ENCODE results near the gene TARDBP. TPM values are rescaled to one million over a fixed set of nuclear protein-coding genes. Genes with fewer than 3 reads are reported as not detected.

The TARDBP gene
- total RNA-seq, 3 donors from 2014 or later (not counting 1 experiment from before 2014, with no cell fraction given), result 148 to 171 (median 161) TPM

DNA sequence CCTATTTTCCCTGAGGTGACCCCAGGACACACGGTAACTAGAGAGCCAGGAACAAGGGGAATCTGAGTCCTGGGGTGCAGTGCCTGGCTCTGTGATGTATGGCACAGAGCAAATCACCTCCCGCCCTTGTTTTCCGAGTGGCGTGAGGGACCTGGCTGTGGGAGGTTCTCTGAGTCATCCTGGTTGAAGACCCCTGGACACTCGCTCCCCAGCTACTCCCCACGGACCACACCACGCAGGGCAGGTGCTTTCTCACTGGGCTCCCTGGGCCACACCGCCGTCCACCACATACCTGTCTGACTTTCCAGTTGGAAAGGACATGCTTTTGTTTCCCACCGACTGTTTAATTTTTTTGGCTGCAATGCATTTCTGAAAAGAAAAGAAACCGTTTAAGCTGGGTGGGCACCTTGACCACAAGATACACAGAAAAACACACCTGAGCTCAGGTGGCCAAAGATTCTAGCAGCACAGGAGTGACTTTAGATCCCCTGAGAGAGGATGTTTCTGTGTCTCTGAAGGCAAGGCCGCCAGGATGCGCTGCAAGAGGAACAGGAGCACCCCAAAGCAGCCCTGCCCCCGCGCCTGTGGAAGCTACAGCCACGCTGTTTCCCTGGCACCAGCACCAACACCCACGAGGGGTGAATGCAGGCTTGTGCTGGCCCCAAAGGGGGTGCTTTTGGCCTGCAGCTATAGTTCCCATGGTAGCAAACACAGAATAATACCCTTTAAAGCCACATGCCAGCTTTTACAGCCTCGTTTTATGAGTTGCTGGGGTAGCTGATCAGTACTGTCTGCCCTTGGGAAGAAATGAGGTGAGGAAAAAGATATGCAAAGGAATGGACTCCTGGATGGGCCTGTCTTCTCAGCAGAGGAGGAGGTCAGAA lies 55.5 kb downstream of the TARDBP start:
- no peaks in the 10 kb centered on the region for H3K9me3 ChIP-seq (ENCODE audit: control insufficient read depth, insufficient read depth, low read length)
- peaks cover 10% of the 10 kb centered on the region for H3K4me1 ChIP-seq (ENCODE audit: control insufficient read depth, insufficient read depth, low read length)
- ATAC-seq, result no peak
- H3K9me3 Mint-ChIP-seq, result no peaks in the 10 kb centered on the region
- H3K4me1 Mint-ChIP-seq, result peaks cover 6 to 7% of the 10 kb centered on the region in 2 donors
- WGBS (ENCODE audit: insufficient coverage), result 94% methylated on average over 18 of the region's 18 CpGs
- no peaks in the 10 kb centered on the region for H3K27me3 ChIP-seq (ENCODE audit: control insufficient read depth, insufficient read depth, low read length)
- DNase-seq, result no peak
- intact Hi-C loops (cut with micrococcal nuclease), result no loop called here
- no peak overlapping the region for H3K4me3 Mint-ChIP-seq
- H3K4me3 ChIP-seq (ENCODE audit: low read length), result no peak overlapping the region
- TF ChIP-seq, protein P1, sequence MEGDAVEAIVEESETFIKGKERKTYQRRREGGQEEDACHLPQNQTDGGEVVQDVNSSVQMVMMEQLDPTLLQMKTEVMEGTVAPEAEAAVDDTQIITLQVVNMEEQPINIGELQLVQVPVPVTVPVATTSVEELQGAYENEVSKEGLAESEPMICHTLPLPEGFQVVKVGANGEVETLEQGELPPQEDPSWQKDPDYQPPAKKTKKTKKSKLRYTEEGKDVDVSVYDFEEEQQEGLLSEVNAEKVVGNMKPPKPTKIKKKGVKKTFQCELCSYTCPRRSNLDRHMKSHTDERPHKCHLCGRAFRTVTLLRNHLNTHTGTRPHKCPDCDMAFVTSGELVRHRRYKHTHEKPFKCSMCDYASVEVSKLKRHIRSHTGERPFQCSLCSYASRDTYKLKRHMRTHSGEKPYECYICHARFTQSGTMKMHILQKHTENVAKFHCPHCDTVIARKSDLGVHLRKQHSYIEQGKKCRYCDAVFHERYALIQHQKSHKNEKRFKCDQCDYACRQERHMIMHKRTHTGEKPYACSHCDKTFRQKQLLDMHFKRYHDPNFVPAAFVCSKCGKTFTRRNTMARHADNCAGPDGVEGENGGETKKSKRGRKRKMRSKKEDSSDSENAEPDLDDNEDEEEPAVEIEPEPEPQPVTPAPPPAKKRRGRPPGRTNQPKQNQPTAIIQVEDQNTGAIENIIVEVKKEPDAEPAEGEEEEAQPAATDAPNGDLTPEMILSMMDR (IDR thresholded peaks at IDR 0.05), result no peak
- H3K27ac ChIP-seq (ENCODE audit: low read length), result no peak overlapping the region
- H3K36me3 ChIP-seq (ENCODE audit: control insufficient read depth, insufficient read depth, low read length), result peaks cover 76% of the 10 kb centered on the region
- H3K27ac Mint-ChIP-seq, result no peak overlapping the region
- no peaks in the 10 kb centered on the region for H3K27me3 Mint-ChIP-seq (ENCODE audit: low read depth in 2 of 2)
- peaks cover 23% of the 10 kb centered on the region for H3K36me3 Mint-ChIP-seq

DNA sequence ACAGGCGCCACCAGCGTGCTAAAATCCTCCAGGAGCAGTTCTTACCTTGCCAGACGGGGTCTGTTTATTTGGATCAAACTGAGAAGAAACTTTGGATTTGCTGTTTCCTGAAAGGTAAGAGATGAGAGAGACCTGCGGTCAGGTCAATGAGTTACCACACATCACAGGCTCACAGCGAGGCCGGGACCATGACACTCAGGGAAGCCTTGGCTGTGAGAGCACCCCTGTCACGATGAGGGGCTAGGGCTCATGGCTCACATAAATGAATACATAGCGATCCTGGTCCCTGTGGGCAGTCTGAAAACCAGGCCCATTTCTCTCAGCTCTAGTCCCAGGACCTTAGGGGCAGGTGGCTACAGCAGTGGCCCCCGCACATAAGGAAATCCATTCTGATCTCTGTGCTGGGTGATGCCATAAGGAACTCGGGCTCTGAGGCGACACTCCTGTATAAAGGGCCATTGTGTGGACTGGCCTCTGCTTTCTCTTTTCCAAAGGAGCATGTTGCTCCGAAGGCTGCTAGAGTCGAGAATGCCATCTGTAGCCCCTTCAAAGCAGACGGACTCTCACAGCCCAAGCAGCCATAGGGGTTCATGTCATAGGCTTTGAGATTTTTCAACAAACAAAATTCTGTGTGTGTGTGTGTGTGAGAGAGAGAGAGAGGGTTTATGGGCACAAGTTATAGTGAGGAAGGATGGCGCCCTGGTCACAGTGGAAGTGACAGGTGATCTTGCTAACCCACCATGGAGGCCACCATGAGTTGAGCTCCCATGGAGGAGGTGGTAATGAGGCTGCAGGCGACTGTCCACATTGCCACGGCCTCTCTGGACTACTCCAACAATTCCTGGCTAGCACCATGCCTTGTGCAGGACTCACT lies 56.4 kb downstream of the TARDBP start:
- WGBS (ENCODE audit: insufficient coverage), result 95% methylated on average over 17 of the region's 17 CpGs
- Mint-ChIP-seq H3K27me3 (ENCODE audit: low read depth in 2 of 2) (no peaks in the 10 kb centered on the region), H3K4me1 (no peaks in the 10 kb centered on the region), H3K4me3 (no peak overlapping the region), H3K27ac (no peak overlapping the region), H3K9me3 (no peaks in the 10 kb centered on the region), H3K36me3 (peaks cover 23% of the 10 kb centered on the region)
- TF ChIP-seq, protein P1 (IDR thresholded peaks at IDR 0.05), result no peak
- Histone ChIP-seq H3K27me3 (ENCODE audit: control insufficient read depth, insufficient read depth, low read length) (no peaks in the 10 kb centered on the region), H3K9me3 (ENCODE audit: control insufficient read depth, insufficient read depth, low read length) (no peaks in the 10 kb centered on the region), H3K4me1 (ENCODE audit: control insufficient read depth, insufficient read depth, low read length) (peaks cover 1% of the 10 kb centered on the region), H3K36me3 (ENCODE audit: control insufficient read depth, insufficient read depth, low read length) (peaks cover 80% of the 10 kb centered on the region), H3K27ac (ENCODE audit: low read length) (no peak overlapping the region), H3K4me3 (ENCODE audit: low read length) (no peak overlapping the region)
- ATAC-seq, result no peak
- no peak for DNase-seq
- intact Hi-C loops (cut with micrococcal nuclease), result no loop called here

DNA sequence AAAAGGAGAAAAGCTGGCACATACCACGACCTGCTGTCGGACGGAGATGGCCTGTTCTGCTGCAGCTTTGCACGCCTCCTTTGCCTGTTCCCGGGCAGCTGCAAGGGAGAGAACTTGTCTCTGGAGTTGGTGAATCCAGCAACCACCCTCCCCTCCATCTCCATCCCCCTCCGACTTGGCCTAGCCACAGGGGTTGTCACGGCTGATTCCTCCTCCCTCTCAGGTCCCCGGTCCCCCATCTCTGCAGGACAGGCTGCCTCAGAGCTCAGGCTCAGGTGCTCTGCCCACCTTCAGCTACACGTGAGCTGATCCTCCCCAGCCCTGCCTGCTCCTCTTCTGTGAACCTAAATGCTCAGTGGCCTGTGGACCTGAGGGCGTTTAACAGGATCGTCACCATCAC lies 58.4 kb downstream of the TARDBP start:
- 97% methylated on average over 11 of the region's 11 CpGs for WGBS (ENCODE audit: insufficient coverage)
- Histone ChIP-seq H3K9me3 (ENCODE audit: control insufficient read depth, insufficient read depth, low read length) (no peaks in the 10 kb centered on the region), H3K27ac (ENCODE audit: low read length) (no peak overlapping the region), H3K4me1 (ENCODE audit: control insufficient read depth, insufficient read depth, low read length) (no peaks in the 10 kb centered on the region), H3K36me3 (ENCODE audit: control insufficient read depth, insufficient read depth, low read length) (peaks cover 84% of the 10 kb centered on the region), H3K4me3 (ENCODE audit: low read length) (no peak overlapping the region), H3K27me3 (ENCODE audit: control insufficient read depth, insufficient read depth, low read length) (no peaks in the 10 kb centered on the region)
- H3K4me3 Mint-ChIP-seq, result no peak overlapping the region
- ATAC-seq (no peak), DNase-seq (no peak)
- peaks cover 23% of the 10 kb centered on the region for H3K36me3 Mint-ChIP-seq
- H3K27ac Mint-ChIP-seq, result peak overlapping the region in 1 of 2 donors; percentile 11
- TF ChIP-seq, protein P1 (IDR thresholded peaks at IDR 0.05), result no peak
- no peaks in the 10 kb centered on the region for H3K27me3 Mint-ChIP-seq (ENCODE audit: low read depth in 2 of 2)
- no peaks in the 10 kb centered on the region for H3K9me3 Mint-ChIP-seq
- H3K4me1 Mint-ChIP-seq, result no peaks in the 10 kb centered on the region
- intact Hi-C loops (cut with micrococcal nuclease), result no loop called here
